Small intestine (tissue), 7 donors: ENCODE measurements around the gene FAM240B. TPM values are rescaled to one million over a fixed set of nuclear protein-coding genes. Genes with fewer than 3 reads are reported as not detected.

ENCODE experiments used
- DNase-seq, 2 donors: peaks; one replicate each; pipeline versions ENCODE4 v3.0.0 to v3.0.0-alpha.2; 2013
- FAIRE-seq: peaks from 2 replicates; lab custom pipeline; 2012; peaks lifted over from hg19 to GRCh38; lab: Jason Lieb, UNC
- H3K27ac ChIP-seq, 3 donors: one replicate each; pipeline ENCODE4 v1.5.1; 2013; ENCODE audit warnings: low read length in 2 of 3, mild to moderate bottlenecking in 2 of 3, control low read depth in 1 of 3, inconsistent platforms in 1 of 3, low read depth in 1 of 3, moderate library complexity in 1 of 3
- H3K27me3 ChIP-seq, 3 donors: one replicate each; pipeline ENCODE4 v1.6.1; 2013; ENCODE audit warnings: low read length in 3 of 3, inconsistent platforms in 1 of 3; ENCODE audit not compliant: control insufficient read depth in 3 of 3, insufficient read depth in 3 of 3
- H3K36me3 ChIP-seq, 3 donors: one replicate each; pipeline ENCODE4 v1.6.1; 2013; ENCODE audit warnings: low read length in 3 of 3, inconsistent platforms in 1 of 3, low read depth in 1 of 3, mild to moderate bottlenecking in 1 of 3, moderate library complexity in 1 of 3; ENCODE audit not compliant: control insufficient read depth in 3 of 3, insufficient read depth in 2 of 3
- H3K4me1 ChIP-seq, 3 donors: one replicate each; pipeline ENCODE4 v1.6.1; 2013; ENCODE audit warnings: low read length in 2 of 3, inconsistent platforms in 1 of 3, low read depth in 1 of 3, mild to moderate bottlenecking in 1 of 3, moderate library complexity in 1 of 3; ENCODE audit not compliant: control insufficient read depth in 3 of 3, insufficient read depth in 2 of 3
- H3K4me3 ChIP-seq, 3 donors: one replicate each; pipeline ENCODE4 v1.5.1; 2013; ENCODE audit warnings: low read length in 3 of 3, control low read depth in 1 of 3, inconsistent platforms in 1 of 3, low read depth in 1 of 3, mild to moderate bottlenecking in 1 of 3, moderate library complexity in 1 of 3
- H3K9me3 ChIP-seq, 2 donors: one replicate each; pipeline ENCODE4 v1.6.1; 2013; ENCODE audit warnings: low read depth in 1 of 2, low read length in 1 of 2; ENCODE audit not compliant: control insufficient read depth in 2 of 2, insufficient read depth in 1 of 2
- WGBS, 3 donors: extraction: QIAGEN DNeasy Blood & Tissue Kit; methylation state at CpG; one replicate each; pipeline ENCODE4 v1.1.7; 2013; 5-methylcytosine and 5-hydroxymethylcytosine counted together
- polyA plus RNA-seq, 4 donors: library from polyadenylated mRNA; stranded (reverse) in 3 of 4; unstranded in 1 of 4; fragments of 200-250 nt in 3 of 4; fragments of 120-200 nt in 1 of 4; gene quantifications; one replicate each; pipeline versions ENCODE4 v1.2.1 to v1.2.3, GENCODE V29; 2013
- donor health status: healthy with polysubstance abuse.
- donor health status: control.
- donor health status: control.
- donor health status: Bipolar disorder and iron deficiency.
- donor health status: healthy.

Gene FAM240B
- polyA plus RNA-seq, 4 donors, result not detected

DNA sequence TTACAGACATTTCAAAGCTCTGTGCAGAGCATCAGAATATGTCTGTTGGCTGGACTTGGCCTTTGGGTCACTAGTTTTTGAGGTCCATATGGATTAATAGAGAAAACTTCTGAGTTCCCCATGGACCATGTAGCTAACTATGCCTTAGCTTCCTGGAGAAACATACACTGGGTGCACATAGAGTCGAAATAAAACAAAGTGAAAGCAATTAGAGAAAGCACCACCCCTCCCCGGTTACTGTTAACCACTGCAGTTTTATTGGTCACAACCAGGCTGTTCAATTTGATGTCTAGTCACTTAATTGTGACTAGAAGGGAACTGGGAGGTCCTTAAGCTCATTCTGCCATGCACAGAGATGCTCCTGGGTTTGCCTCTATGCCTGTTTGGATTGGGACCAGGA, 4.2 kb downstream of the FAM240B start:
- H3K27me3 ChIP-seq, result peaks cover 0 to 3% (median 0%) of the 10 kb centered on the region in 3 donors
- no peaks in the 10 kb centered on the region for H3K4me1 ChIP-seq
- H3K4me3 ChIP-seq, result no peak overlapping the region
- no peaks in the 10 kb centered on the region for H3K36me3 ChIP-seq
- FAIRE-seq (no peak), DNase-seq (no peak)
- no peak overlapping the region for H3K27ac ChIP-seq
- H3K9me3 ChIP-seq, result no peaks in the 10 kb centered on the region
- 7 to 34% (median 16%) methylated on average over 2 of the region's 2 CpGs for WGBS, 3 donors

DNA sequence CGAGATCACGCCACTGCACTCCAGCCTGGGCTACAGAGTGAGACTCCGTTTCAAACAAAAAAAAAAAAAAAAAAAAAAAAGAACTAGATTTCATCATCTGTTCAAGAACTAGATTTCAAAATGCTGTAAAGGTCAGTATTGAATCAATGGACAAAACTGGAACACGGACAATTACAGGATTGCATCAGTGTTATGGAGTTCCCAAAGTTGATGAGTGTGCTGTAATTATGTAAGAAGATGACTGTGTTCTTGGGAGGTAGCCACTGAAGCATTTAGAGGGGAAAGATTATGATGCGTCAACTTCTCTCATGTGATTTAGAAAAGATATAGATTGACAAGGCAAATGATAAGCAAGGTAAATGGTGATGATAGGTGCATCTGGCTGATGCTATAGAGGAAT, 6.5 kb downstream of the FAM240B start:
- Histone ChIP-seq H3K4me3 (no peak overlapping the region), H3K4me1 (no peaks in the 10 kb centered on the region), H3K27me3 (peaks cover 0 to 6% (median 0%) of the 10 kb centered on the region in 3 donors), H3K9me3 (no peaks in the 10 kb centered on the region), H3K36me3 (no peaks in the 10 kb centered on the region), H3K27ac (no peak overlapping the region)
- FAIRE-seq, result no peak
- WGBS, 3 donors, result 61 to 80% (median 66%) methylated on average over 5 of the region's 5 CpGs
- DNase-seq, result no peak

DNA sequence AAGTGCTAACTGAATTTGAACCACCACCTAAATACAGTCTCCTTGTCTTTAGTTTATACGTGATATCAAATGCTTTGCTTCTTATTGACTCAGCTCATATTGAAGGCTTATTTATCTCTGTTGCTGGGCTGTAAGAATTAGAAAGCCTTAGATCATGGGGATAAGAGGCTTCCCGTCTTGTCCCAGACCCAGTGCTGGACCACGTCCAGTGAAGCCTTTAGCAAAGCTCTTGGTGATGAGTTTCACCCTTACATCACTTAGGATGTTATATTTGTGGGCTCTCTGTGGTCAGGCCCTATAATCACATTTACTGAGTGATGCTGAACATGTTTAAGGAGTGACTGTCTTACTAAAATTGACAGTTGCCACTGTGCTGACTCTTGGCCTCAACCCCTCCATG, 11.2 kb downstream of the FAM240B start:
- Histone ChIP-seq H3K27me3 (peaks cover 0 to 13% (median 0%) of the 10 kb centered on the region in 3 donors), H3K36me3 (no peaks in the 10 kb centered on the region), H3K27ac (no peak overlapping the region), H3K4me1 (no peaks in the 10 kb centered on the region), H3K4me3 (no peak overlapping the region), H3K9me3 (no peaks in the 10 kb centered on the region)
- DNase-seq (no peak), FAIRE-seq (no peak)
- WGBS, 3 donors, result 40 to 59% (median 49%) methylated on average over 3 of the region's 3 CpGs

DNA sequence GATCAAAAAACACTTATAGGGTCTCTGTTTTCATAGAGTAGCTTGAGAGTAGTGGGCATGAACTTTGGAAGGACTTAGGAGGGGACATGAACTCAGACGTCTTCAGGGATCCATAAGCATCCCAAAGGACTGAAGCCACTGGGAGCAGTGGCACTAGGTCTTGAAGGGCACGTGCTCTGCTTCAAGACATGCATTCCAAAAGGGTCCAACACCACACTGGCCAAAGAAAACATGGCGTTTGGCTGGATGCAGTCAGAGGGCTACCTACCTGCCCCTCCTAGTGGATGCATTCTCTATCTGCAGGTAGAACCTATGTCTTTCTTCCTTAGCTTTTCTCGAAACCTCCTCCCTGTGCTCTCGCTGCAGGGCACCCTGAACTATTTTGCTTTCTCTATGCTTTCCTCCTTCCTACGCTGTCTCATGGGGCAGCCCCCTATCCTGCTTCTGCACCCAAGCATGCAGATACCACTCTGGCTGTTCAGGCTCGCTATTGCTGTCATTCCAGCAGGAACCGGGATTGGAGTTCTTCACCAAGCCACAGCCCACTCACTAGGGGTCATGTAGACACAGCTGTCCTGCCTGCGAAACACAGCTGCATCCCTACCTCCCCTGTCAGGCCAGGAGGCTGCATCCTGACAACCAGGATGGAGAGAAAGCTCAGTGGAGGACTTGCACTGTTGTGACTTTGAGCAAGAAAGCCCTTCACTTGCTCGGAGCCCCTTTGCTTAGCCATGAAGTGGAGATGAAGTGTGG, 11.9 kb downstream of the FAM240B start:
- no peak for FAIRE-seq

DNA sequence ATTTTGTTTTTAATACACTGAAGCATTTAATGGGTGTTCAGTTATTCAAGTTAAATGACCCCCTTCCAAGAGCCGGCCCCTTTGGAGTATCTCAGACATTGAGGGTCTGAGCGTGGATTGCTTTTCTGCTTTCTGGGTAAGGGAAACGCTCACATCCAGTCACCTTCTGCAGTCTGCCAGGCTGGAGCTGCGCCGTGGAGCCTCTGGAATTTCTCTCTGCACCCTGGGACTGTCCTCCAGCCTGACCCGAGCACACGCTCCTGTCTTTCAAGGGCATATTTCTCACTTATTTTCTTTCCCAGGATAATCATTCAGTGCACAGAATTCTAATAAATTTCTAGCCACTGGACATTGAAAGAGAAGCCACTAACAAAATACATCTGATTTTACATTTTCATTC, 13.4 kb downstream of the FAM240B start:
- 57 to 71% (median 71%) methylated on average over 7 of the region's 7 CpGs for WGBS, 3 donors

More for the DNA sequence above, 11.9 kb downstream of the FAM240B start:
- Histone ChIP-seq H3K4me1 (no peaks in the 10 kb centered on the region), H3K9me3 (no peaks in the 10 kb centered on the region), H3K36me3 (no peaks in the 10 kb centered on the region), H3K27me3 (peaks cover 0 to 17% (median 0%) of the 10 kb centered on the region in 3 donors), H3K4me3 (no peak overlapping the region), H3K27ac (no peak overlapping the region)
- 47 to 54% (median 50%) methylated on average over 10 of the region's 10 CpGs for WGBS, 3 donors
- DNase-seq, result no peak

DNA sequence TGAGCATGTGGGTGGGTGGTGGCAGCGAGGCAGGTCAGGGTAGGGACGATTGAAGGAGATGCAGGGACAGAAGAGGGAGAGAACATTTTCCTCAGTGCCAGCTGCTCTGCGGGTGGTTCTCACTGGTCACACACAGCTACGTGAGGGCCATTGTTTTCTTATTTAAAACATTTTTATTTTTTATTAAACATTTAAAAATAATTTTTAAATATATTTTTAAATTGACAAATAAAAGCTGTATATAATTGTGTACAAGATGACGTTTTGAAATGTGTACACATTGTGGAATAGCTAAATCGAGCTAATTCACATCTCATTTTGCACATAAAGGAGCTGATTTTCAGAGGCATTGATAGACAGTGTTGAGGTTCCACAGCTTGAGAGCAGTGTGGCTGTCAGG, 14.0 kb downstream of the FAM240B start:
- H3K27me3 ChIP-seq, result peaks cover 0 to 15% (median 0%) of the 10 kb centered on the region in 3 donors
- no peaks in the 10 kb centered on the region for H3K36me3 ChIP-seq
- no peak overlapping the region for H3K4me3 ChIP-seq
- no peaks in the 10 kb centered on the region for H3K4me1 ChIP-seq
- no peak overlapping the region for H3K27ac ChIP-seq
- DNase-seq, result no peak
- H3K9me3 ChIP-seq, result no peaks in the 10 kb centered on the region
- WGBS, 3 donors, result 72 to 77% (median 72%) methylated on average over 6 of the region's 6 CpGs
- no peak for FAIRE-seq

More for the DNA sequence above, 13.4 kb downstream of the FAM240B start:
- FAIRE-seq, result no peak
- no peak for DNase-seq
- Histone ChIP-seq H3K9me3 (no peaks in the 10 kb centered on the region), H3K4me3 (no peak overlapping the region), H3K4me1 (no peaks in the 10 kb centered on the region), H3K36me3 (no peaks in the 10 kb centered on the region), H3K27ac (no peak overlapping the region), H3K27me3 (peaks cover 0 to 18% (median 0%) of the 10 kb centered on the region in 3 donors)

DNA sequence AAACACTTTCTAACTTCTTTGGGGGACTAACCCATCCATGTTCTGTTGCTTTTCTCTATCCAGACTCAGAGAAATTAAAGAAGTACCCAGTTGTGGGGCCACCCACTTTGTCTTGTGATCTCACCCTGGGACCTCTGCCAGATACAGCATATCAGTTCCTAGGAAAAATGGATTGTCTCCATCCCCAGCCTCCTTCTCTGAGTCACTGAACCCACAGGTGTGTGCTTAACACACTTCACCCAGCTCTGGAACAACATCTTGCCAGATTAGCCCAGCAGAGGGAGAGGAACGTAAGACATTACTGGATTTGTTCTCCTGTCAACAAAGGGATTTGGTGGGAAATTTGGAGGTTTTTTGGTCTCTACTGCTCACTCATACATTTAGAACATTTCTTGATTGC, 19.2 kb downstream of the FAM240B start:
- Histone ChIP-seq H3K4me3 (no peak overlapping the region), H3K27ac (no peak overlapping the region), H3K27me3 (peaks cover 0 to 5% (median 0%) of the 10 kb centered on the region in 3 donors), H3K9me3 (no peaks in the 10 kb centered on the region), H3K4me1 (no peaks in the 10 kb centered on the region), H3K36me3 (no peaks in the 10 kb centered on the region)
- 24 to 52% (median 44%) methylated on average over 1 of the region's 1 CpG for WGBS, 3 donors
- no peak for DNase-seq
- FAIRE-seq, result no peak

DNA sequence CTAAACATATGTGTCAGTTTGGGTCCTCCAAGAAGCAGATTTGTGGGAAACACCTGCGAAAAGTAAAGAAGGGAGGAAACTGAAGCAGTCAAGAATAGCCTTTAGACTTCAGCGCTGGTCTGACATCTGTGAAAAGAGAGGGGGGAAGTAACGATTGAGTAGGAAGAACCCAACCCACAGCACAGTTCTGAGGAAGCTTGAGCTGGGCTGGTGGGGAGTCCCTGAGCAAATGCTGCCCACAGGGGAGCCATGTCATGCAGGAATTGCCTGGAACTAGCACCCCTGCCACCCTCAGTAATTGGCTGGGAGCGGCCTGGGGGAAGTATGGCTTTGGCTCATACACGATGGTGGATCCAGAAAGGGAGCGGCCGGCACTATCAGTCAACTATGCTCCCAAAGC, 20.6 kb downstream of the FAM240B start:
- Histone ChIP-seq H3K4me3 (no peak overlapping the region), H3K27ac (no peak overlapping the region), H3K4me1 (no peaks in the 10 kb centered on the region), H3K36me3 (no peaks in the 10 kb centered on the region), H3K27me3 (peaks cover 0 to 5% (median 0%) of the 10 kb centered on the region in 3 donors), H3K9me3 (no peaks in the 10 kb centered on the region)
- FAIRE-seq (no peak), DNase-seq (no peak)
- WGBS, 3 donors, result 74 to 81% (median 74%) methylated on average over 7 of the region's 7 CpGs
